ENCODE data around the gene CXCL1.

DNA sequence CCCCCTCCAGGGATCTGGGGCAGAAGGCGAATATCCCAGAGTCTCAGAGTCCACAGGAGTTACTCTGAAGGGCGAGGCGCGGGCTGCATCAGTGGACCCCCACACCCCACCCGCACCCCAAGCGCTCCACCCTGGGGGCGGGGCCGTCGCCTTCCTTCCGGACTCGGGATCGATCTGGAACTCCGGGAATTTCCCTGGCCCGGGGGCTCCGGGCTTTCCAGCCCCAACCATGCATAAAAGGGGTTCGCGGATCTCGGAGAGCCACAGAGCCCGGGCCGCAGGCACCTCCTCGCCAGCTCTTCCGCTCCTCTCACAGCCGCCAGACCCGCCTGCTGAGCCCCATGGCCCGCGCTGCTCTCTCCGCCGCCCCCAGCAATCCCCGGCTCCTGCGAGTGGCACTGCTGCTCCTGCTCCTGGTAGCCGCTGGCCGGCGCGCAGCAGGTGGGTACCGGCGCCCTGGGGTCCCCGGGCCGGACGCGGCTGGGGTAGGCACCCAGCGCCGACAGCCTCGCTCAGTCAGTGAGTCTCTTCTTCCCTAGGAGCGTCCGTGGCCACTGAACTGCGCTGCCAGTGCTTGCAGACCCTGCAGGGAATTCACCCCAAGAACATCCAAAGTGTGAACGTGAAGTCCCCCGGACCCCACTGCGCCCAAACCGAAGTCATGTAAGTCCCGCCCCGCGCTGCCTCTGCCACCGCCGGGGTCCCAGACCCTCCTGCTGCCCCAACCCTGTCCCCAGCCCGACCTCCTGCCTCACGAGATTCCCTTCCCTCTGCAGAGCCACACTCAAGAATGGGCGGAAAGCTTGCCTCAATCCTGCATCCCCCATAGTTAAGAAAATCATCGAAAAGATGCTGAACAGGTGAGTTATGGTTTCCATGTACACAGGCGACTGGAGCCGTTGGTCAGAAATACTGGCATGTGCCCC, at the start of gene CXCL1:
- TF ChIP-seq, protein P1, sequence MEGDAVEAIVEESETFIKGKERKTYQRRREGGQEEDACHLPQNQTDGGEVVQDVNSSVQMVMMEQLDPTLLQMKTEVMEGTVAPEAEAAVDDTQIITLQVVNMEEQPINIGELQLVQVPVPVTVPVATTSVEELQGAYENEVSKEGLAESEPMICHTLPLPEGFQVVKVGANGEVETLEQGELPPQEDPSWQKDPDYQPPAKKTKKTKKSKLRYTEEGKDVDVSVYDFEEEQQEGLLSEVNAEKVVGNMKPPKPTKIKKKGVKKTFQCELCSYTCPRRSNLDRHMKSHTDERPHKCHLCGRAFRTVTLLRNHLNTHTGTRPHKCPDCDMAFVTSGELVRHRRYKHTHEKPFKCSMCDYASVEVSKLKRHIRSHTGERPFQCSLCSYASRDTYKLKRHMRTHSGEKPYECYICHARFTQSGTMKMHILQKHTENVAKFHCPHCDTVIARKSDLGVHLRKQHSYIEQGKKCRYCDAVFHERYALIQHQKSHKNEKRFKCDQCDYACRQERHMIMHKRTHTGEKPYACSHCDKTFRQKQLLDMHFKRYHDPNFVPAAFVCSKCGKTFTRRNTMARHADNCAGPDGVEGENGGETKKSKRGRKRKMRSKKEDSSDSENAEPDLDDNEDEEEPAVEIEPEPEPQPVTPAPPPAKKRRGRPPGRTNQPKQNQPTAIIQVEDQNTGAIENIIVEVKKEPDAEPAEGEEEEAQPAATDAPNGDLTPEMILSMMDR (IDR thresholded peaks at IDR 0.05), result no peak
- TF ChIP-seq POLR2A (IDR thresholded peaks at IDR 0.05) (no peak), EP300 (IDR thresholded peaks at IDR 0.05) (no peak)

All from ovary (tissue), 3 donors.